UCSD-AML1 (cell line): ENCODE results near the gene GEMIN8.

Experiments
- DNase-seq: peaks from one replicate; lab custom pipeline; 2025; ENCODE audit not compliant: unreplicated experiment; lab: John Stamatoyannopoulos, UW

Gene GEMIN8

DNA sequence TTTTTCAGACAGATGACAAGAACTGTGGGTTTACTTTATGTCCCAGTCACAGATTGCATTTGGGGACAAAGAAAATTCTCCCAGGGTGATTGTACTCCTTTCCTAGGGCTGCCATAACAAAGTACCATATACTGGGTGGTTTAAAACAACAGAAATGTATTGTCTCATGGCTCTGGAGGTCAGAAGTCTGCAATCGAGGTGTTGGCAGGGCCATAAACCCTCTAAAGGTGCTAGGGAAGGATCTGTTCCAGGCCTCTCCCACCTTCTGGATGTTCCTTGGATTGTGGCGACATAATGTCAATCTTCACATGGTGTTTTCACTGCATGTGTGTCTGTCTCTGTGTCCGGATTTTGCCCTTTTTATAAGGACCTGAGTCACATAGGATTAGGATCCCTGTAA, 12.3 kb downstream of the GEMIN8 start:
- DNase-seq, result no peak

DNA sequence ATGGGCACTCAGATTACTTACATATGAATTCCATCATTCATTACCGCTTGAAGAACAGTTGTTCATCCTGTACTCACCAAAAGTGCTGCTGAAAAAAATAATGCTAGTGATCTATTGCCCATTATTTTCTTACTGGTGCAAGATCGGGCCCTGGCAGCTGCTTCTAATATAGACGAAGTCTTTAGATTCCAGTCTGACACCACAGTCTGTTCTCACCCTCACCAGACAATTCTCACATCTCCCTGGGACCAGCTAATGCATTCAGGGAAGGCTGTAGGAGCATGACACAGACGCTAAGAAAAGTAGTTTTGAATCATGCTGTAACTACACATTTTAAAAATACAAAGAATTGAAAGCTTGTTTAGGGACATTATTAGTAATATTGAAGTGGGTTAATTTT, 13.8 kb downstream of the GEMIN8 start:
- DNase-seq, result no peak

DNA sequence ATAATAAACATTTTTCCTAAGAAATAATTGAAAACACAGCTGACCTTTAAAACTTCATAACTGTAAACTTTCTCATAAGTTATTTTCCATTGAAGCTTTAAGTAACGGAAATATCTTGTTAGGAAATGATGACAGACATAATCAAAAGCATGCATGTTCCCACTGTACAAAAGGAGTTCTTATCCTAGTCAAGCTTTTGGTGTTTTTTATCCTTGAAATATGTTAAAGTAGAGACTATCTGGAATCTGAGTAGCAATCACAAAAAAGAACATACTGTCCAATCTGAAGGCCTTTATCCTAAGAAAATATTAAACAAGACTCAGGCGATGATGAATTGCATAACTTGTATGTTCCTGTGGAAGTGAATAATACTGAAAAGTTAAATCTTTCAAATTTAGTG, 14.4 kb downstream of the GEMIN8 start:
- DNase-seq, result no peak

DNA sequence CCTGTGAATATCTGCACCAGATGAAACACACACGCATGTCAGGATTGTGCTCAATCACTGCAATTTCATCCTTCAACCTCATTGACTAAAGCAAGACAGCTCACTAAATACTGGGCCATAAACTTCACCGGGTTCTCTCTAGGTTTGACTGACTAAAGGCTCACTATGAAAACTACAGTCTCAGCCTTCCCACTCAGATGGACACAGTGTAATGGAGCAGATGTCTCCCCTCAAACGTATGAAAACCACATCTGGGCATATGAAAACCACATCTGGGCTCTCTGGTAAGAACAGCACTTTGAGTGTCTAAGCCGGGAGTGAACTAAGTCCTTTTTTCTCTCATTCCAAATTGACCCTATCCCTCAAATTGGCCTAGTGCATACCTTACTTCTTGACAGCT, 15.2 kb downstream of the GEMIN8 start:
- no peak for DNase-seq

DNA sequence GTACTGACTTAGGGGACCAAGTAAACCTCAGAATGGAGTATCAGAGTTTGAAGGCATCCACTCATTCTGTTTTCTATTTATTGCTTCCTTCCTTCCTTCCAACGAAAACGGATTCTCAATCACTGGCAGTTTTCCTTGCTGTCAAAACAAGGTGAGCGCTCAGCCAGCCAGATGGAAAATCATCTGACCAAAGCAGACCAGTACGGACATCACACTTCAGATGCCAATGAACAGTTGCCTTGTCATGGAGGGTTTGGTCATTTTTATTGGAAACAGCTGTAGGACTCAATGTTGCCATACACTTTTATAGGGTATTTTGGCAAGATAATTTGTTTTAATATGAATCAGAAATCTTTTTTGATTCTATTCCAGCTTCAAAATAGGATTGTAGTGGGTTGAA, 16.6 kb downstream of the GEMIN8 start:
- no peak for DNase-seq

DNA sequence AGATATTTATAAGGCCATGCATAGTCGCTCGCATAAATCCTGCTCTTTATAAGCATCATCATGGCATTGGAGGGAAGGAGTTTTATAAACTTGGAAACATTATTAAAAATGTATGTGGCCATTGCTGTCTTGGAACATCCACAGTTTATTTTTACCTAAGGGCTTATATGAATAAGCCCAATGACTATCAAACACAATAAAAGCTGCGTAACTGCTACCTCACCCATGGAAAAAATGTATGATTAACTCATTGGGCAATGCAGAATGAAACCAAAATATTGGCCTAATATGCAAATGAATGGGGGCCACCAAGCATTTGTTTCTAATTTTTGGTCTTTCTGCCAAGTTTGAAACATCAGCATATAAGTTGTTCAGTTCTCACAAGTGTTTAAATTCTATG, 19.1 kb downstream of the GEMIN8 start:
- DNase-seq, result no peak

DNA sequence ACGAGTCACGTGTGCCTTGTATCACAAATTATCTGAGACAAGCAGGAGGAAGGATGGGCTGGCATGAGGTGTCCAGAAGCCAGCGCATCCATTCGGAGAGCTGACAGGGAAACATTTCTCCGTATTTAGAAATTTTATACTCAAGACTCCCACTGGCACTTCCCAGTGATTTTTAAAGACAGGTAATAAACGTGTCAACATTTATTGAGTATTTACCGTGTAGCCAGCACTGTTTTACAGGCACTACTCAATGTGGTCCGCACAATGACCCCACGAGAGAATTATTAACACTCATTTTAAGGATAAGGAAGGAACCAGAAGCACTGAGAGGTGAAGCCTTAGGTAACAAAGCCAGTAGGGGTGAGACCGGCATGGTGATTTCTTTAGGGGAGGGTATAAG, 23.2 kb downstream of the GEMIN8 start:
- DNase-seq, result no peak

DNA sequence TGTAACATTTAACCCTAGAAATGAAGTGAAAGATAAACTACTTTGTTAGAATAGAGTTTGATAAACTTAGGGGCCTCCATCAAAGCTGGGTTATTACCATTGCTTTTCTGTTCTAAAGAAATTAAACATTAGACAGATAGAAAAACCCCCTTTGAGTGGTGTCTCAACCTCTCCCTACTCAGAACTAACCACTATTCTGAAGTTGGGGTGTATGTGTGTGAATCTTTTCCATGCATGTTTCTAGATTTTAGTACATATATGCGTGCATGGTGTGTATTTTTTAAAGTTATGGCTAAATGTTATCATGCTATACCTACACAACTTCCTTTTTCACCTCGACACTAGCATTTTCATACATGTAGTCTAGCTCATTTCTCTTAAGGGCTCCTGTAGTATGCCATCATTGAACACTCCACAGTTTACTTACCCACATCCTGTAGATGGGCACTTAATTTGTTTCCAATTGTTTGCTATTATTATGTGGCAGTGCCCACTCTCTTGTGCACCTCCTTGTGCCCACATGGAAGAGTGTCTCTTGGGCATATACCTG, 25.7 kb downstream of the GEMIN8 start:
- no peak for DNase-seq

DNA sequence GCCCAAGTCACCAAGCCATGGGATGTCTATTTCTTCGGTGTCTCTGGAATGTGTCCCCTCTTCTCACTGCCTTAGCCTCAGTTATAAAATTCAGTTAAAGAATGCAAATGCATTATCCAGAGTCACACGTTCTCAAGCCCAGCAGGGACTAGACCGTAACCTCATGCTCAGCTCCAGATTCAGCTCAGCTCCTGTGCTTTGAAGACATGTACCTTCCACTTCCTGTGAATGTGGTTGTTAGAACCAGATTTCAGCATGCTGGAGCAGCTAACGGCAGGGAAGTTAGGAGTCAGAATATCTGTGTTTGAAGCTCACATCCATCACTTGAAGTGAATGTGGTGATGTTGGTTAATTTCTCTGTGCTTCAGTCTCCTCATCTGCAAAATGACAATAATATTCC, 26.7 kb downstream of the GEMIN8 start:
- no peak for DNase-seq

DNA sequence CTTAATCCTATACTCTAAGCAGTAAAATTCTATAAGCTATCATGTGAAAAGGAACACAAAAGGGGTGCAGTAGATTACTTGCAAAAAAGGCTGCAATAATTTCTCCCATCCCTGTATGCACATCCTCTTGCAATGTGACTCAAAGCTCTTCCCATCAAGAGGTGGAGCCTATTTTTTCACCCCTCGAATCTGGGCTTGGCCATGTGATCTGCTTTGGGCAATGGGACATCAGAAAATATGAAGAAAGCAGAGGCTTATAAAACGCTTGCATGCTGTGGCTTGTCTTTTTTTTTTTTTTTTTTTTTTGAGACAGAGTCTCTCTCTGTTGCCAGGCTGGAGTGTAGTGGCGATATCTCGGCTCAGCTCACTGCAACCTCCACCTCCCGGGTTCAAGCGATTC, 33.0 kb downstream of the GEMIN8 start:
- no peak for DNase-seq

DNA sequence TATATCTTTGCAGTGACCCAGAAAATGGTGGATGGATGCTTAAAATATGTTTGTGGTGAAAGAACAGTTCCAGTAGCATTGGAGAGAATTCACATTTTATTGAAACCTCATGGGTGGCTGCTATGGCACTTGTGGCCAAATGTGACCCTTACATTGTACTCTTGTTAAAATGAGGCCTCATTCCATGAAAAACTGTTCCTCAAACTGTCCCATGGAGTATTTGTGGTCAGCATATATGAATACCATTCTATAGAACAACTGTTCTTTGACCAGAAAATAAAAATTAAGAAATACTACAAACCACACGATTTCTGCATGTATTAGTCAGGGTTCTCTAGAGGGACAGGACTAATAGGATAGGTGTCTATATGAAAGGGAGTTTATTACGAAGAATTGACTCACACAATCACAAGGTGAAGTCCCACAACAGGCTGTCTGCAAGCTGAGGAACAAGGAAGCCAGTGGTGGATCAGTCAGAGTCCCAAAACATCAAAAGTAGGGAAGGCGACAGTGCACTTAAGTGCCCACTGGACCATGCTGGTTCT, 35.1 kb downstream of the GEMIN8 start:
- no peak for DNase-seq

DNA sequence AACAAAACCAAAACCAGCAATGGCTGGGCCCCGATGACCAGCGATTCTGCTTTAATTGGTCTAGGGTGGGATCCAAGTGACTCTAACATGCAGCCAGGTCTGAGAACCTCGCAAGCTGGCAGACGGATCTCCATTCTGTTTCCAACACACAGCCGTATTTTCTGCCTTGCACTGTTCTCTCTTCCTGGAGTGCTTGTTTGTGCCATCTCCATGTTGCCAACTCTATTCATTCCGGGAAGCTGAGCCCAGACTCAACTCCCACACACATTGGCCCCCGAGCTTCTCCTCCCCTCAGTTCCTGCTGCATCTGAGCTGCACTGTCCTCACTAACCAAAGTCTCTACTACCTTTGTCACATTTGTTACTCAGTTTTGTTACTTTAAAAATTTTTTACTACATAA, 35.6 kb downstream of the GEMIN8 start:
- DNase-seq, result no peak

DNA sequence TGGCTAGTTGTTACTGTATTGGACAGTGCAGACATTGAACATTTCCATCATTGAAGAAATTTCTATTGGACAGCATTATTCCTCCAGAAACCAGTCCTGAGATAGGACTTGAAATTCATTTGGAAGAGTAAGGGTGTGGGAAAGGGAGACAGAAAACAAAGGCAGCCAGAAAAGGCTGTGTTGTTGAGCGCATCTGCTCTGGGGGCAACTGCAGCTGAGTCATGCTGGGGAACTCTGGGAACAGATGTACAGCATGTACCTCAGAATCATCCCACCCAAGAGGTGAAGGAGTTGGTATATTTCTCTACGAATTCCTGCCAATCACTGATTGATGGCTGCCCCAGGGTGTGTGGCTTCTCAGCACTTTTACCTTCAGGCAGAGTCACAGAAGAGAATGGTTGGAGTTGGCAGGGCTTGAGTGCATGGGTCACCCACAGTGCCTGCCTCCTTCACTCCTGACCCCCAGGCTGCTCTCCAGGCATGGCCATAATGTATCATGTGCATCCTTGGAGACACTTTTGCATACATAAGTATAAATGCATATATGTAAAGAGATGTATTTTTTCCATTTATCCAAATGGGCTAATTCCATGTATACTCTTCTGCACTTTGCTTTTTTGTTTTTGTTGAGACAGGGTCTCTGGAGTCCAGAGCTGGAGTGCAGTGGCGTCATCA, 39.4 kb downstream of the GEMIN8 start:
- DNase-seq, result no peak

DNA sequence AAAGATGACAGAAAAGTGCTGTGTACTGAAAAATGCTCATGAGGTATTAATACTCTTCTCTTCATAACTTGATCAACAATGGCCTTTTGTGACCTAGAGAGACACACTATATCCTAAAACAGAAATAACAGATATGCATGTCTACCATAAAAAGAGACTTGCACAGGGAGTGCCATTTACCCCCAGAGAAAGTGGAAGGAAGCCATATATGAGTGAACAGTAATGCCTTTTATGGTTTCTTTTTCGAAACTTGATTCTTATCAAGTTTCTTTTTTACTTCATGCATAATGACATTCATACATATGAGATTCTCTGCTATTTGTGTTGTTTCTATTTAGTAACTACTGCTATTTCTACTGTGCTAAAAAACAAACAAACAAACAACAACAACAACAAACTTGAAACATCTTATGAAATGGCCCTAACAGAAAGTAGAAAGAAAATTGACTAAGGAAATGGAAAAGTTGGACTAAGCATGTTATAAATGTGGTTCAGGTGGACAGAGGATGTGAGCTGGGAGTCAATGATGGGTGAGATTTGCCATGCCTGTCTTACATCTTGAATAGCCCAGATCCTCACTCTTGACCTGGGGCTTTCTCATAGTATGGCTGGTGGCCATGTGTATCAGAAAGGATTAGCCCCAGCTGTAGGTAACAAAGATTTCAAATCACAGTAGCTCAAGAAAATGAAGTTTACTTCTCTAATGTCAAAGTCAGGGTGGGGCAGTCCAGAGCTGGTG, 43.8 kb downstream of the GEMIN8 start:
- DNase-seq, result no peak

DNA sequence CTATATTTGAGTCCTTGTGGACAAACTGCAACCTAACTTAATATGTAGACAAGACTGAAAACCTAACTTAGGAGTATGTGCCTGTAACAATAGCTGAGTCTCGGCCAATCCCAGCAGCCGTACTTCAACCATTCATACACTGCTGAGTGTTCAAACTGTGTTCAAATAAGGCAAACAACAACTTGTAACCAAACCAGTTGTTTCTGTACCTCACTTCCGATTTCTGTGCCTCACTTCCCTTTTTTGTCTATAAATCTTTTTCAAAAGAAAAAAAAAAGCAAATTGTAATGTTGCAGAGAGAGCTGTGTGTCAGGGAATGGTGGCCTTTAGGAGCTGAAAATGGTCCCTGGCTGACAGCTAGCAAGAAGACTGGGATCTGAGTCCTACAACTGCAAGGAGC, 46.0 kb downstream of the GEMIN8 start:
- no peak for DNase-seq

DNA sequence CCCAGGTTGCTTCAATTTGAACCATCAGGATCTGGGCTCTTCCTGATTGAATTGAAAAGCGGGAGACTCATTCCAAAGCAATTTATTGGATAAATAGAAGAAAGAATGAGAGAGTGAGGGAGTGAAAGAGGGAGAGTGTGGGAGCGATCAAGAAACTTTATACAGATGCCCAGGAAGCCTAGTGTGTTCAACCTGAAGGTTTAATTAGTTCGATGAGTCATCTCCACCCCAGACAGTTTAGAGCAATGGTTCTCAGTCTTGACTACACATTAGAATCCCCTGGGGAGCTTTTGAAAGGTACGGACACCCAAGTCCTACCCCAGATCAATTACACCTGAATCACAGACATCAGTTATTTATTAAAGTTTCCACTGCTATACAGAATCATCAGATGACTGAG, 61.5 kb downstream of the GEMIN8 start:
- no peak for DNase-seq

DNA sequence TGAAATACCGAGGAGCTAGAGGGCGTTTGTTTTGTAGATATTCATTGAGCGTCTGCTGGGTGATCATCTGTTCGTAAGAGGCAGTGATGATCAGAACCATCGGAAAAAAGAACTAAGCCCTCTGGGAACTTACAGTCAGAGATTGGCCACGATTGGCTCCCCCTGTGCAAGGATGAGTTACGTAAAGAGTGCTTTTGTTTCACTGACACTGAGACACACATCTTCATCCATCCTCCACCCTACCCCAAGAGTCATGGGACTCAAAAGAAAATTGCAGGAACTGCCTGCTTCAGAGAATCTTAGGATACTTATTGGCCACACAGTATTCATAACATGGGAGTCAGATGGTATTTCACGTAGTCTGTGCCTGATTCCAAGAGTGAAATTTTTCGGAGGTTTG, 62.1 kb downstream of the GEMIN8 start:
- DNase-seq, result no peak

DNA sequence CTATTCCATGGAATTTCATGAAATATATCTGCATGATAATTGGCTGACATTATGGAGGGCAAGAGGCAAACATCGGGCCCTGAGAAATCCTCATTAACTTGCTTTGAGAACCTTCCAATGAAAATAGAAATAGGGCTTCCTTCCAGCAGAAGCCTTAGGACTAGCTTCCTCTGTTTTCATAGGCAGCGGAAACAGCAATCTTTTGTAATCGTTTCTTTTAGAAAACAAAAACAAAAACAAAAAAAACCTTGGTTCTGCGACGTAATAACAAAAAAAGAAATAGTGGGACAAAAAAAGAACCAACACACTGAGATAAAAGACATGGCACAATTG, 62.9 kb downstream of the GEMIN8 start:
- DNase-seq, result no peak

DNA sequence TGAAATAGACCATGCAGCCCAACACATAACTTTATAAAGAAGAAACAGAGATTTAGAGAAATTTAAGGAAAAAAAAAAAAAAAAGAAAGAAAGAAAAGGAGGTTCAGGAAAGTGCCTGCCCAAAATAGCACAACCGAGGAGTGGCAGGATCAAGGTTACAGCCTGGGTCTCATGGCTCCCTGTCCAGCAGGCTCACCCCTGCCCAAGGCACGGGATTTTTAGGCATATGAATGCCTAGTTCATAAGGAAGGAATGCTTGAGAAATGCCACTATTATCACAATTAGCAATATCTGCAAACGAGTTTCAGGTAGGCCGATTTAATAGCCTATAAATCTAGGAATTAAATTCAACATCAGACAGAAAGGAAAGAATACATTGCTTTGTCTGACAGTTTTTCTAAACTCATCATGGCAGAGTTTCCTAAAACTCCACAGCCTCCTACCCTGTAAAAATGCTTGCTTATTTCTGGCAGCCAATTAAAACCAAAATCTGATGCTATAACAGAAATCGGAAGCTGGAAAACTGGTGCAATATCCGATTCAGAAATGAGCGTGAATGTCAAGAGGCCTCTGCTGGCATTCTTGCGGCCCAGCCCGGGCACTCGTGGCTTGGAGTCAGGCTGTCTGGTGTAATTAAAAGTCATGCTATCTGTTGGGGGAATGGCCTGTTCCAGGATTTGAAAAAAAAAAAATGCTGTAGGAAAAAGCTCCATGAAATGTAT, 63.5 kb downstream of the GEMIN8 start:
- DNase-seq, result no peak

DNA sequence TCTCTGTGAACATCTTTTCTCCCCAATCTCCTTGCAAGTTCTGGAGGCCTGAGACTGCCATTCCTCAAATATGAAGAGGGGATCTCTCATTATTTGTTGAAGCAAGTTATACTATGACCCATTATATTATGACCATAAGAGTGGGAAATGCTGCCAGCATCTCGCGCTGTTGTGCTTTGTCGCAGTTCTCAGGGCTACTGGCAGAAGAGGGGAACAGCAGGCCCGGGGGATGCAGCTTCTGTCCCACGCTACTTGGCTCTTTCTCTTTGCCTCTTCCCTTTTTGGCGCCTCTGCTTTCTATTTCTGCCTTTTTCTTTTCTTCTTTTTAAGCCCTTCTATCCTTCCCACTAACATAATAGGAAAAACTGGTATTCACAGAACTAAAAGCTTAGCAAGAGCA, 64.2 kb downstream of the GEMIN8 start:
- no peak for DNase-seq

DNA sequence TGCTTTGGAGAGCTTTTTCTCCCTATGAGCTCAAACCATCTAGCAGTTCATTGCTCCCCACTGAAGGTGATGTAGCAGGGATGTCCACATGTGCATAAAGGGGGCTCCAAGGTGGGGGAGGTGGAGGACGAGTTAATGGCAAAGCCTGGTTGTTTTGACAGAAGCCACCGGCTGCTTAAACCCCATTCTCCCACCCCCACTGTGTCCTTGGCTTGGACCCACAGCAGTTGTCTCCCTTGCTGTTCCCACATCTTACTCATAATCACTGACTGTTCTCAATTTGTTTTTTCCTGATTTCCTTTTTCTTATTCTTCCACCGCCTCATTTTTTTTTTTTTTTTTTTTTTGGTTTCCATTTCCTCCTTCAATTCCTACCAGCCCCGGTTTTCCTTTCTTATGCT, 72.7 kb downstream of the GEMIN8 start:
- DNase-seq, result no peak
